Osteoblast (primary cell): ENCODE measurements around the gene PRSS33. TPM values are rescaled to one million over a fixed set of nuclear protein-coding genes. Genes with fewer than 3 reads are reported as not detected.

Experiments used
- DNase-seq: peaks from one replicate; pipeline ENCODE4 v3.0.0; 2011; ENCODE audit warnings: low spot score, mixed read lengths; ENCODE audit not compliant: insufficient read length; ENCODE audit errors: missing footprints
- H2AFZ ChIP-seq: 2 replicates; pipeline ENCODE4 v1.6.0; 2011; ENCODE audit warnings: mild to moderate bottlenecking, low read length
- H3K27ac ChIP-seq: 2 replicates; pipeline ENCODE4 v1.5.1; 2011; ENCODE audit warnings: mild to moderate bottlenecking, low read depth, low read length, moderate library complexity
- H3K27me3 ChIP-seq: 2 replicates; pipeline ENCODE4 v1.6.0; 2012; ENCODE audit warnings: mild to moderate bottlenecking, control low read depth, inconsistent platforms, low read length, moderate library complexity; ENCODE audit not compliant: insufficient read depth
- H3K36me3 ChIP-seq: 2 replicates; pipeline ENCODE4 v1.5.1; 2011; ENCODE audit warnings: mild to moderate bottlenecking, low read length, control low read depth, moderate library complexity; ENCODE audit not compliant: insufficient read depth
- H3K4me1 ChIP-seq: 2 replicates; pipeline ENCODE4 v1.5.1; 2011; ENCODE audit warnings: mild to moderate bottlenecking, low read length, control low read depth, moderate library complexity; ENCODE audit not compliant: insufficient read depth
- H3K4me2 ChIP-seq: 2 replicates; pipeline ENCODE4 v1.6.0; 2011; ENCODE audit warnings: mild to moderate bottlenecking, low read length; ENCODE audit not compliant: insufficient read depth
- H3K4me3 ChIP-seq: fragments of 200-600 bp; sonication (generic); 3 replicates; pipeline ENCODE4 v1.5.1; 2012; ENCODE audit warnings: mild to moderate bottlenecking, low read length, inconsistent platforms; ENCODE audit not compliant: insufficient read depth
- H3K79me2 ChIP-seq: 2 replicates; pipeline ENCODE4 v1.6.0; 2012; ENCODE audit warnings: mild to moderate bottlenecking, low read length, control low read depth, inconsistent platforms; ENCODE audit not compliant: insufficient read depth
- H3K9me3 ChIP-seq: 2 replicates; pipeline ENCODE4 v1.5.1; 2011; ENCODE audit warnings: low read depth, low read length, control low read depth
- H4K20me1 ChIP-seq: 2 replicates; pipeline ENCODE4 v1.6.0; 2012; ENCODE audit warnings: mild to moderate bottlenecking, low read length, control low read depth; ENCODE audit not compliant: insufficient read depth
- total RNA-seq: library from RNA; depleted of rRNA; stranded (reverse); fragments of >200 nt; gene quantifications from 2 replicates; pipeline ENCODE4 v1.2.3, GENCODE V29; 2012
- TF ChIP-seq, protein P1 (sequence below): IDR thresholded peaks from 2 replicates; pipeline ENCODE4 v1.5.1; 2011; ENCODE audit warnings: mild to moderate bottlenecking, low read depth, low read length, moderate library complexity; ENCODE audit errors: extremely low read depth

PRSS33 gene
- total RNA-seq, 1 donor: not detected

DNA sequence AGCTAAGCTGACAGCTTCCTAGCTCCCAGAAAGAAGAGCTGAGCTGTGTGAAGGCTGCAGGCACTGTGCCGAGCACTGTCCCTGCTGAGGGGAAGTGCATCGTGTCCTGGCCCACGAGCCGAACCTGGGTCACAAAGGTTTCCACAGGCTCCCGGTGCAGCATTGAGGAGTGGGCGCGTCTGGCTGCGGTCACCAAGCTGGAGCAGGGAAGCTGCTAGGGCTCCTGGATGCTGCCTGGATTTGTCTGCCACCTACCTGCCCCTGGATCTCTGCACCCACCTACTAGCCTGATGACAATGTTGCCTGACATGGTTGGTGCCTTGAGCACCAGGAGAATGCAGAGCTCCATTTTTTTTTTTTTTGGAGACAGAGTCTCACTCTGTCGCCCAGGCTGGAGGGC, 41.4 kb downstream of the PRSS33 start:
- H3K27ac ChIP-seq: no peak overlapping the region
- DNase-seq: no peak
- TF ChIP-seq, protein P1, sequence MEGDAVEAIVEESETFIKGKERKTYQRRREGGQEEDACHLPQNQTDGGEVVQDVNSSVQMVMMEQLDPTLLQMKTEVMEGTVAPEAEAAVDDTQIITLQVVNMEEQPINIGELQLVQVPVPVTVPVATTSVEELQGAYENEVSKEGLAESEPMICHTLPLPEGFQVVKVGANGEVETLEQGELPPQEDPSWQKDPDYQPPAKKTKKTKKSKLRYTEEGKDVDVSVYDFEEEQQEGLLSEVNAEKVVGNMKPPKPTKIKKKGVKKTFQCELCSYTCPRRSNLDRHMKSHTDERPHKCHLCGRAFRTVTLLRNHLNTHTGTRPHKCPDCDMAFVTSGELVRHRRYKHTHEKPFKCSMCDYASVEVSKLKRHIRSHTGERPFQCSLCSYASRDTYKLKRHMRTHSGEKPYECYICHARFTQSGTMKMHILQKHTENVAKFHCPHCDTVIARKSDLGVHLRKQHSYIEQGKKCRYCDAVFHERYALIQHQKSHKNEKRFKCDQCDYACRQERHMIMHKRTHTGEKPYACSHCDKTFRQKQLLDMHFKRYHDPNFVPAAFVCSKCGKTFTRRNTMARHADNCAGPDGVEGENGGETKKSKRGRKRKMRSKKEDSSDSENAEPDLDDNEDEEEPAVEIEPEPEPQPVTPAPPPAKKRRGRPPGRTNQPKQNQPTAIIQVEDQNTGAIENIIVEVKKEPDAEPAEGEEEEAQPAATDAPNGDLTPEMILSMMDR: no peak

GRCh38 chr16:2745116-2745890, 42.1 kb downstream of the PRSS33 start:
- H3K4me3 ChIP-seq: no peak overlapping the region
- H2AFZ ChIP-seq: no peak overlapping the region
- DNase-seq: peak; percentile 62
- no peak overlapping the region for H3K4me2 ChIP-seq
- H3K79me2 ChIP-seq: no peaks in the 10 kb centered on the region
- H3K27ac ChIP-seq: no peak overlapping the region
- no peaks in the 10 kb centered on the region for H4K20me1 ChIP-seq
- H3K27me3 ChIP-seq: peaks cover 3% of the 10 kb centered on the region
- TF ChIP-seq, protein P1: no peak
- no peaks in the 10 kb centered on the region for H3K9me3 ChIP-seq
- H3K4me1 ChIP-seq: no peaks in the 10 kb centered on the region
- no peaks in the 10 kb centered on the region for H3K36me3 ChIP-seq

More for the DNA sequence above, 41.4 kb downstream of the PRSS33 start:
- H3K79me2 ChIP-seq: no peaks in the 10 kb centered on the region
- no peak overlapping the region for H2AFZ ChIP-seq
- H3K36me3 ChIP-seq: no peaks in the 10 kb centered on the region
- H3K4me3 ChIP-seq: no peak overlapping the region
- H3K9me3 ChIP-seq: no peaks in the 10 kb centered on the region
- no peak overlapping the region for H3K4me2 ChIP-seq
- H4K20me1 ChIP-seq: no peaks in the 10 kb centered on the region
- no peaks in the 10 kb centered on the region for H3K27me3 ChIP-seq
- H3K4me1 ChIP-seq: no peaks in the 10 kb centered on the region

DNA sequence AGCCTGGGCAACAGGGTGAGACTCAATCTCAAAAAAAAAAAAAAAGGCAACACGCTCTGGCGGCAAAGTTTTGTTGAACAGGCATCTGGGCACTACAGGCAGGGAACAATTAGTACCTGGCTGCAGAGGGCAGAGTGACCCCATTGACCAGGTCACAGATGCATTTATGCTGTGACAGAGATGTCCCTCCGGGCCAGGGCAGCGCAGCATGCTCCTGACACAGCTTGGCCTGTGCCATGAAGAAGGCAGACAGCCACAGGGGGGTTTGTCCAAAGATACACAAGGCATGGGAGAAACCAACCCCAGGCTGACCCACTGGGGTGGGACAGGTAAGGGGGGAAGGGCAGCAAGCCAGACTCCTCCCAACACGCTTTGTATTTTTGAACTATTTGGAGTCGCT, 42.6 kb downstream of the PRSS33 start:
- no peaks in the 10 kb centered on the region for H4K20me1 ChIP-seq
- H2AFZ ChIP-seq: no peak overlapping the region
- no peaks in the 10 kb centered on the region for H3K4me1 ChIP-seq
- H3K27ac ChIP-seq: no peak overlapping the region
- H3K4me3 ChIP-seq: no peak overlapping the region
- no peak overlapping the region for H3K4me2 ChIP-seq
- no peaks in the 10 kb centered on the region for H3K36me3 ChIP-seq
- no peak for DNase-seq
- no peaks in the 10 kb centered on the region for H3K79me2 ChIP-seq
- H3K27me3 ChIP-seq: peaks cover 6% of the 10 kb centered on the region
- TF ChIP-seq, protein P1: no peak
- no peaks in the 10 kb centered on the region for H3K9me3 ChIP-seq

- Histone ChIP-seq H3K79me2 (no peaks in the 10 kb centered on the region), H3K4me1 (no peaks in the 10 kb centered on the region), H4K20me1 (no peaks in the 10 kb centered on the region), H3K4me2 (no peak overlapping the region), H3K9me3 (no peaks in the 10 kb centered on the region), H2AFZ (no peak overlapping the region), H3K27me3 (peaks cover 6% of the 10 kb centered on the region), H3K4me3 (no peak overlapping the region), H3K36me3 (no peaks in the 10 kb centered on the region), H3K27ac (no peak overlapping the region)
- peak; percentile 71 for DNase-seq
- TF ChIP-seq, protein P1: no peak
These were observed 44.2 kb downstream of the PRSS33 start for GRCh38 chr16:2743007-2743810.
